ENCODE data around the gene FES. TPM values are rescaled to one million over a fixed set of nuclear protein-coding genes. Genes with fewer than 3 reads are reported as not detected.

The FES gene
- total RNA-seq, 1 experiment from 2014 or later, result 0.91 TPM

DNA sequence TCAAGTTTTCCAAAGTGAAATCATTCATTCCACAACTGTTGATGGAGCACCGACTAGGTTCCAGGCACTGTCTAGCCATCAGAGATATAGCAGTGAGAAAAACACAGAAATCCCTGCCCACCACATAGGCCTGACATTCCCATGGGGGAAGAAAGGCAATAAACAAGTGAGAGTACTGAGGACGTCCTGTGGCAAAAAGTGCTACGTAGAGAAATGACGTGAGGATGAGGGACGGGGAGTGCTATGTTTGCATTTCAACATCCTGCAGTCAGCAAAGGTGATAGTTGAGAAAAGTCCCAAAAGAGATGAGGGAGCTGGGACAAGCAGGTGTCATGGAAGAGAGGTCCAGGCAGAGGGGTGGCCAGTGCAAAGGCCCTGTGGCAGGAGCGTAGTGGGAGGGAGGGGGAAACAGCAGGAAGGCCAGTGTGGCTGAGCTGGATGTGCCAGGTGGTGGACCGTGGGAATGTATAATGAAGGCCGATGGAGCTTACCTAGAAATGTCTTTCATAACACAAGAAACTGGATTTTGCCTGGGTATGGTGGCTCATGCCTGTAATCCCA is 26.3 kb upstream of the FES start:
- BruUV-seq (replicated peaks), result no TSS peak
- Mint-ChIP-seq H3K36me3 (ENCODE audit: insufficient read depth, unreplicated experiment) (no peaks in the 10 kb centered on the region), H3K4me3 (ENCODE audit: unreplicated experiment) (no peak overlapping the region), H3K27me3 (ENCODE audit: insufficient read depth, unreplicated experiment) (no peaks in the 10 kb centered on the region), H3K4me1 (ENCODE audit: insufficient read depth, unreplicated experiment) (peaks cover 6% of the 10 kb centered on the region), H3K27ac (ENCODE audit: low read depth, unreplicated experiment) (no peak overlapping the region), H3K9me3 (ENCODE audit: unreplicated experiment) (no peaks in the 10 kb centered on the region)
- no peak for DNase-seq (ENCODE audit: unreplicated experiment)
- POLR2A ChIA-PET, result interaction anchor here (1.0 kb wide), 1 partner anchor 12 kb away, joined by 3 read pairs; no protein-coding TSS in a partner anchor
- TF ChIP-seq CTCF (IDR thresholded peaks at IDR 0.05; ENCODE audit: unreplicated experiment), result no peak
- intact Hi-C loops (cut with micrococcal nuclease), result no loop called here
- CTCF ChIA-PET, result interaction anchor here (1.0 kb wide), 1 partner anchor 158 kb away, joined by 3 read pairs; no protein-coding TSS in a partner anchor

DNA sequence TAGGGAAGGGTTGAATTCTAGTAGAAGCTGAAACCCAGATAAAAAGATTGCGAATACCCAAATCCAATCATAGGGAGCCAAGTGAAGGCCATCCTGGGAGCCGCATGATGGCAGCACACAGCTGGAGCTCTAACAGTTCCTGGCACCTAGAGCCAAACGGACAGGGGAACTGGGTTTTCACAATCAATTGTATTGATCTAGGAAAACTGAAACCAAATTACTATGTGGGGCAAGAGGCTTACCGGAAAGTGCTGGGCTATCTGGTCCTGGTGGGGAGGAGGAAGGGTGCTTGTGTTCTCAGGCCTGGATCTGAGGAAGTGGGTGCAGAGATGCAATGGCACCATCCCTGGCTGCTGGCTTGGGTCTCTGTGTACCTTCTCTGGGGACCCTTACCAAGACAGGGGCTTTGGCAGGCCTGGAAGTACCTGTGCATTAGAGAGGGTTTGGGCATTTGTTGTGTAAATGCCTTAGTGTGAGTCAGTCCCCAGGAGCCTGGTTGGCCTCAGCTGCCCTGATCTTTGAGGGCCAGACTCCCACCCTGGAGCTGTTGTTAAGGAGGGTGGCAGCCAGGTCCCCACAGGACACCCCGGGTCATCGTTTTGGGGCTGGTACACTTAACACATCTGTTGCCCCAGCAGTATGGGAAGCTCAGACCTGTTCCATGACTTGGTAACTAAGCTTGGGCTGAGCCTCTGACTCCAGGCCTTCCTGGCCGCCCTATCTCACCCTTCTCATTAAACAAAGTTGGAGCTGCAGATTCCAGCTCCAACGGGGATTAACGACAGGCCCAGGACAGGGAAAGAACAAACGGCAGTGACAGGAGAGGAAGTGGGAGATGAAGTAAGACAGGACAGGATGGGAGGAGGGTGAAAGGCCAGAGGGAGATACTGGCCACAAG is 24.8 kb upstream of the FES start:
- no peaks in the 10 kb centered on the region for H3K9me3 Mint-ChIP-seq (ENCODE audit: unreplicated experiment)
- TF ChIP-seq CTCF (IDR thresholded peaks at IDR 0.05; ENCODE audit: unreplicated experiment), result no peak
- H3K4me1 Mint-ChIP-seq (ENCODE audit: insufficient read depth, unreplicated experiment), result peaks cover 14% of the 10 kb centered on the region
- H3K27ac Mint-ChIP-seq (ENCODE audit: low read depth, unreplicated experiment), result no peak overlapping the region
- no peaks in the 10 kb centered on the region for H3K36me3 Mint-ChIP-seq (ENCODE audit: insufficient read depth, unreplicated experiment)
- intact Hi-C loops (cut with micrococcal nuclease), result no loop called here
- no peaks in the 10 kb centered on the region for H3K27me3 Mint-ChIP-seq (ENCODE audit: insufficient read depth, unreplicated experiment)
- ChIA-PET CTCF (interaction anchor here (0.6 kb wide), 1 partner anchor 111 kb away, joined by 3 read pairs; no protein-coding TSS in a partner anchor), POLR2A (interaction anchor here (0.6 to 0.9 kb wide), 3 partner anchors 139 to 1266 kb away, joined by 3 to 4 read pairs (median 3); no protein-coding TSS in a partner anchor)
- H3K4me3 Mint-ChIP-seq (ENCODE audit: unreplicated experiment), result no peak overlapping the region
- no TSS peak for BruUV-seq (replicated peaks)
- no peak for DNase-seq (ENCODE audit: unreplicated experiment)

GRCh38 chr15:90860450-90860849 is 23.9 kb upstream of the FES start:
- intact Hi-C loops (cut with micrococcal nuclease), result no loop called here
- Mint-ChIP-seq H3K4me3 (ENCODE audit: unreplicated experiment) (no peak overlapping the region), H3K4me1 (ENCODE audit: insufficient read depth, unreplicated experiment) (peaks cover 12% of the 10 kb centered on the region), H3K36me3 (ENCODE audit: insufficient read depth, unreplicated experiment) (no peaks in the 10 kb centered on the region), H3K27me3 (ENCODE audit: insufficient read depth, unreplicated experiment) (no peaks in the 10 kb centered on the region), H3K9me3 (ENCODE audit: unreplicated experiment) (no peaks in the 10 kb centered on the region), H3K27ac (ENCODE audit: low read depth, unreplicated experiment) (no peak overlapping the region)
- POLR2A ChIA-PET, result no interaction called here
- CTCF ChIA-PET, result no interaction called here
- no TSS peak for BruUV-seq (replicated peaks)
- DNase-seq (ENCODE audit: unreplicated experiment), result no peak
- no peak for TF ChIP-seq CTCF (IDR thresholded peaks at IDR 0.05; ENCODE audit: unreplicated experiment)

GRCh38 chr15:90860942-90861675 is 23.2 kb upstream of the FES start:
- intact Hi-C loops (cut with micrococcal nuclease), result no loop called here
- Mint-ChIP-seq H3K36me3 (ENCODE audit: insufficient read depth, unreplicated experiment) (peaks cover 6% of the 10 kb centered on the region), H3K27me3 (ENCODE audit: insufficient read depth, unreplicated experiment) (no peaks in the 10 kb centered on the region), H3K9me3 (ENCODE audit: unreplicated experiment) (no peaks in the 10 kb centered on the region), H3K27ac (ENCODE audit: low read depth, unreplicated experiment) (no peak overlapping the region), H3K4me1 (ENCODE audit: insufficient read depth, unreplicated experiment) (peaks cover 18% of the 10 kb centered on the region), H3K4me3 (ENCODE audit: unreplicated experiment) (no peak overlapping the region)
- TF ChIP-seq CTCF (IDR thresholded peaks at IDR 0.05; ENCODE audit: unreplicated experiment), result no peak
- ChIA-PET POLR2A (no interaction called here), CTCF (no interaction called here)
- BruUV-seq (replicated peaks), result no TSS peak
- DNase-seq (ENCODE audit: unreplicated experiment), result peak; percentile 86
